ENCODE results near the gene ATG4C. TPM values are rescaled to one million over a fixed set of nuclear protein-coding genes. Genes with fewer than 3 reads are reported as not detected.

ATG4C gene
- total RNA-seq, 2 donors from 2014 or later = 5.6 to 11.8 TPM

- Histone ChIP-seq H3K4me1 (replicated peaks) (no peaks in the 10 kb centered on the region), H3K27me3 (replicated peaks; ENCODE audit: insufficient read depth) (no peaks in the 10 kb centered on the region), H3K4me3 (no peak overlapping the region), H3K27ac (no peak overlapping the region), H3K36me3 (no peaks in the 10 kb centered on the region), H3K9me3 (no peaks in the 10 kb centered on the region)
- intact Hi-C loops (cut with DNase I) = no loop called here
- no peak for TF ChIP-seq POLR2AphosphoS5 (IDR thresholded peaks at IDR 0.05)
- no peak for TF ChIP-seq POLR2A (IDR thresholded peaks at IDR 0.05)
- TF ChIP-seq CTCF (IDR thresholded peaks at IDR 0.05) = no peak
- 75% methylated on average over 9 of the region's 9 CpGs for WGBS
- no peak for DNase-seq (ENCODE audit: low spot score)
Measured at GRCh38 chr1:62906428-62906886, 122.5 kb downstream of the ATG4C start.

GRCh38 chr1:62908168-62908695, 124.3 kb downstream of the ATG4C start:
- DNase-seq (ENCODE audit: low spot score) = no peak
- TF ChIP-seq CTCF (IDR thresholded peaks at IDR 0.05) = no peak
- no peak for TF ChIP-seq POLR2AphosphoS5 (IDR thresholded peaks at IDR 0.05)
- TF ChIP-seq POLR2A (IDR thresholded peaks at IDR 0.05) = no peak
- WGBS = 57% methylated on average over 2 of the region's 2 CpGs
- intact Hi-C loops (cut with DNase I) = no loop called here
- Histone ChIP-seq H3K9me3 (no peaks in the 10 kb centered on the region), H3K36me3 (no peaks in the 10 kb centered on the region), H3K27ac (no peak overlapping the region), H3K4me3 (no peak overlapping the region), H3K27me3 (replicated peaks; ENCODE audit: insufficient read depth) (no peaks in the 10 kb centered on the region), H3K4me1 (replicated peaks) (no peaks in the 10 kb centered on the region)

- no peak for DNase-seq (ENCODE audit: low spot score)
- H3K9me3 ChIP-seq = no peaks in the 10 kb centered on the region
- intact Hi-C loops (cut with DNase I) = no loop called here
- H3K27ac ChIP-seq = no peak overlapping the region
- no peaks in the 10 kb centered on the region for H3K36me3 ChIP-seq
- H3K27me3 ChIP-seq (replicated peaks; ENCODE audit: insufficient read depth) = no peaks in the 10 kb centered on the region
- H3K4me1 ChIP-seq (replicated peaks) = no peaks in the 10 kb centered on the region
- no peak for TF ChIP-seq POLR2A (IDR thresholded peaks at IDR 0.05)
- TF ChIP-seq CTCF (IDR thresholded peaks at IDR 0.05) = peak in 2 of 4 experiments; percentile 12 to 22
- no peak overlapping the region for H3K4me3 ChIP-seq
Measured at GRCh38 chr1:62912028-62912638, 128.2 kb downstream of the ATG4C start.

Other genes starting within 250 kb of the ATG4C start
- gene ANGPTL3, start 186.6 kb upstream of the ATG4C start, total RNA-seq = not detected
- gene DOCK7, start 95.7 kb upstream of the ATG4C start, total RNA-seq = 10 to 100 TPM; 43.4 to 56.4 TPM

Data from prostate gland (tissue), 2 donors.